ENCODE results near the gene CDH13.
A peak's percentile ranks its signal among the peaks of the same experiment; 100 is the strongest.

Gene CDH13

DNA sequence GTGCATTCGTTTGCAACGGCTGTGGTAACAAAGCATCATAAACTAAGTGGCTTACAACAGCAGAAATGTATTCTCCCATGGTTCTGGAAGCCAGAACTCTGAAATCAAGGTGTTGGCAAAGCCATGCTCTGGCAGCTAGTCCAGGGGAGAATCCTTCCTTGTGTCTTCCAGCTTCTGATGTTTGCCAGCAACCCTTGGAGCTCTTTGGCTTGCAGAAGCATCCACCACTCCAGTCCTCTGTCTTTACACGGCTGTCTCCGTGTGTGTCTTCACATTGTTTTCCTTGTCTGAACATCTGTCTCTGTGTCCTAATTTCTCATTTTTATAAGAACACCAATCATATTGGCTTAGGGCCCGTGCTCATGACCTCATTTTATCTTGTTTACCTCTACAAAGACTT is 915.7 kb downstream of the CDH13 start:
- DNase-seq = no peak

GRCh38 chr16:83549316-83550182 is 922.8 kb downstream of the CDH13 start:
- DNase-seq = no peak

DNA sequence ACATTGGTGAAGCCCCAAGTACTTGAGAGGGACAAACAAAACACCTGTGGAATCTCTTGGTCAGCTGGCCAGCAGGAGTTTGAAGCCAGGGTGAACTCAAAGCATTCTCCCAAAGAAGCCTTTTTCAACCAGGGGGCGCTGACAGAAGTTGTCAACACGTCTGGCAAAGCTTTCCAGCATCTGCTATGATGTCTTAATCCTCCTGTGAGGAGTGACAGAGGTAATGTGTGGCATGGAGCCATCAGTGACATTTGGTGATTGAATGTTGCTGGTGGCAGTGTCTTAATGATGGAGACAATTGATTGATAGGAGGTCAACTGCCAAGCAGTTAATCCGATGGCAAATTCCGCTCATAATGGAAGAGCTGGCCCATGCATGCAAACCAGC is 923.4 kb downstream of the CDH13 start:
- no peak for DNase-seq

- peak; percentile 15 for DNase-seq
Measured at GRCh38 chr16:83552228-83552627, 925.5 kb downstream of the CDH13 start.

DNA sequence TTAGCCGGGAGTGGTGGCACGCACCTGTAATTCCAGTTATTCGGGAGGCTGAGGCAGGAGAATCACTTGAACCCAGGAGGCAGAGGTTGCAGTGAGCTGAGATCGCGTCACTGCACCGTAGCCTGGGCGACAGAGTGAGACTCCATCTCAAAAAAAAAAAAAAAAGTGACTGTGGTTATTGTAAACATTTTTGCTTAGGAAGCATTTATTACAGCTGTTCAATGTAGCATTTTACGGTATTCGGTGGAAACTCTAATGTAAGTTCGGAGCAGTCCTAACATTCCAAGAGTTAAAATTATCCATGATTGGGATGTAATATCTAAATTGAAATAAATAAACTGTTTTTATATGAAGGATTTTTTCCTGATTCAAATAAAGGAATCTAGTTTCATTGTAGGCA is 926.2 kb downstream of the CDH13 start:
- no peak for DNase-seq

GRCh38 chr16:83554096-83554495 is 927.3 kb downstream of the CDH13 start:
- no peak for DNase-seq

DNA sequence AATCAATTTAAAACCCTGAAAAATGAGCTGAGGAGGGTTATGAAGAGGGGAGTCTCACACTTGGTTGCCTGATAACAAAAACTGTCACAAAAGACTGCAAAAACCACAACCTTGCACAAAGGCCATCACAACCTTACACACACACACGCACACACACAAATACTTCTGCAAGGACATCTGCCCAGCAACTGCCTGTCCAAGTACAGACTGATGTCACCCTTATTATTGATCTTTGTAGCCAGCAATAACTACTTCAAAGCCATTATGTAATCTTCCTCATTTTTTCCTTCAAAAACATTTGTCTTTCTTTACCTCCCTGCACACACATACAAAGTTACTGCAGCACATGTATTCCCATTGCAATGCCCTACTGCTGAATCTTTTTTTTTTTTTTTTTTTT is 927.8 kb downstream of the CDH13 start:
- DNase-seq = no peak

- DNase-seq = peak; percentile 3
Measured at GRCh38 chr16:83561876-83562275, 935.1 kb downstream of the CDH13 start.

DNA sequence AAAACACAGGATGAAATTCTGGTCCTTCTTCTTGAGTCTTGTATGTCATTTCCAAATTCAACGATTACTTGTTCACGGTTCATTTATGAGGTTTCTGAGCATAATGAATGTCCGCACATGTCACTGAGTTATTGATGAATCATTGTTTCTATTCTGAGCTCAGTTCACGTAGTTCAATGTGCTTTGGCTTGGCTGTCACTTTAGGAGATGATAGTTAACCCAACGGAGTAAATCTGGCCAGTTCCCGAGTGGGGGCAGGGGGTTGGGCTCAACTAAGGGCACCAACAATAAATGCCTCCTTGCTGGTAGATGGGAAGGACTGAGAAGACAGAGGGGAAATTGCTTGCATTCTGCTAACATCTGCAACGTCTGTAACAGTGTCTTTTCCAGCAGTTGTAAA is 941.6 kb downstream of the CDH13 start:
- no peak for DNase-seq

DNA sequence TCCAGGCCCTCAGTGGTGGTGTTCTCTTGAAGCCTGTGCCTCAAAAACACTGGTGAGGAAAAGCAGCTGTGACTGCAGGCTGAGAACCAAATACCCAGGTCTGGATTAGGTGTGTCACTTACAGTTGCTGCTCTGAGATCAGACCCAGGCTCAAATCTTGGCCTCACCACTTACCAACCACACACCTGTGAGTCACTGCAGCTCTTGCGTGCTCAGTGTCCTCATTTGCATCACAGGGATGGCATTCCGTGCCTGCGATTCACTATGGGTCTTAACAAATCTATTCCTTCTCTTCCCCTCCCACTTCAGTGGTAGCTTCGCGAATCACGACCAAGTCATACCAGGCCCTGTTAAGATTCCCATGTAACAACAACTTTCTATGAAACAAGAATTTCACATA is 947.6 kb downstream of the CDH13 start:
- no peak for DNase-seq

GRCh38 chr16:83577078-83577745 is 950.4 kb downstream of the CDH13 start:
- DNase-seq = no peak

GRCh38 chr16:83578171-83578570 is 951.4 kb downstream of the CDH13 start:
- no peak for DNase-seq

DNA sequence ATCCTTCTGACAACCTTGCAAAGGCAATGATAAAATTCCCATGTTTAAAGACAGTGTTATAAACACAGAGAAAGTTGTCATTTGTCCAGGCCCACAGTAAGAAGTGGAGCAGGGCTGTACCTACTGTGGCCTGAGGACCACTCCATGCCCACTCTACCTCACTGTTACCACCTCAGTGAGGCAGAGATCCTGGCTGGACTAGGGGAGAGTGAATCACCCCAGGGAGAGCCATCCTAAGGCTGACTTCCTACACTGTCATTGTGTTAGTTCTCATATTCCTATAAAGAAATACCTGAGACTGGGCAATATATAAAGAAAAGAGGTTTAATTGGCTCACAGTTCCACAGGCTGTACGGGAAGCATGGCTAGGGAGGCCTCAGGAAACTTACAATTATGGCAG is 952.3 kb downstream of the CDH13 start:
- DNase-seq = no peak

GRCh38 chr16:83579436-83579835 is 952.7 kb downstream of the CDH13 start:
- no peak for DNase-seq

DNA sequence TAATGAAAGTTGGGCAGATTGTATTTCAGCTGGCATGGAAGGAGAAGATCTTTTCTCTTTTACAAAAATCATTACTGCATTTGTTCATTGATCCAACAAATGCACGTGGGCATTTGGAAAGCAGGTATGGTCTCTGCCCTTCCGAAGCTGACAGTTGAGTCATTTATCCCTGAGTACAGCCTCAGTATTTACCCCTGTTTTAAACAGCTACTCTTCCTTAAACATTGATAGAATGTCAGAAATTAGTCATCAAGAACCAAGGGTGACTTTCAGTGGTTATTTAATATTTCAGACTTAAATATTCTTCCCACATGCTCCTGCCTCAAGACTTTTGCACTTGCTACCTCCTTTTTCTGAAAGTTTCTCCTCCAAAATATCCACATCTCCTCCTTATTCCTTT is 954.3 kb downstream of the CDH13 start:
- no peak for DNase-seq

- no peak for DNase-seq
Measured at GRCh38 chr16:83581994-83582747, 955.4 kb downstream of the CDH13 start.

DNA sequence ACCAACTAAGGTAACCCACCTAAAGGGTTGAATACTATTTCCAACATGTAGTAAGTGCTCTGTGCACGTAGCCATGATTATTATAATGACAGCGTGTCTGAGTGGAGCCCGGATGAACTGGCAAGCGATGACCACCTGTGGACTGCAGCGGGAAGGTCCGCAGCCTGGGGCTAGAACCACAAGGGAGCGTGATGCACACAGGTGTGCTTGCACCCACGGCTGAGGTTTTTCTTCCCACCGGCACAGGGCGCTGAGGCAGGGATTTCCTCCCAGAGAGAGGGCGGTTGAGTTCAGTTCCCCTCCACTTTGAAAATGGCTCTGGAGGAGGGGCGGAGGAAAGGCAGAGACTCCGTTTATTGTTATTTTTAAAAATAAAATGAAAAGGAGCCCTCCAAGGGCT is 959.3 kb downstream of the CDH13 start:
- DNase-seq = no peak

DNA sequence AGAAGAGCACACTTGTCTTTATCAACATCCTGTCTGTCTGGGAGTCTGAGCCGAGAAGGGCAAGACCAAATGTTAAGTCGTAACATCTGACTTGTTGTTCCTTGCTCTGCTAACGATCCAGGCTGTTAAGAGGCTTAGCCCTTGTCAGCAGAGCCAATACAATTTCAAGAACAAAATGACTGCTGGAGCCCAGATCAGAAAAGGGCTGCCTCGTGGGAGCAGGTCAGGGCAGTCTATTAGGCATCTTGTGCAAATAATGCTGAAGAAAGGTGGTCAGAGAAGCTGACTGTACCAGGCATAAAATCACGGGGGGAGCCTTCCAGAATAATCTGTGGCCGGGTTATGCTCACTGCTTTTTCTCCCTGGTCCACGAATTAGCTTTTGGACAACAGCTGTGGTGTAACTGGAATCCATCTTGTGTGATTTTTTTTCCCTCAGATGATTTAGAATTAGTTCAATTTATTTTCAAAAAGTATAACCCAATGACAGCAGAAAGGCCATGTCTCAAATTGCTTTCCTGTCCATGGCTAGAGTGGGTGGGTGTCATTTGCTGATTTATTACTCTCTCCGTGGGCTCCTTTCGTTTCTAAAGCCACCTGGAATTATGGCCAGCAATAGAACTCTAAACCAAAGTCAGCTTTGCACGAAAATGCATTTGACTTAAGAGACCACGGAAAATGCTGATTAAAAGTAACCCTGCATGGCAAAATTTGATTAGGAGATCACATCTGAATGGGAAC is 959.9 kb downstream of the CDH13 start:
- no peak for DNase-seq

- DNase-seq = no peak
Measured at GRCh38 chr16:83587201-83587600, 960.4 kb downstream of the CDH13 start.

DNA sequence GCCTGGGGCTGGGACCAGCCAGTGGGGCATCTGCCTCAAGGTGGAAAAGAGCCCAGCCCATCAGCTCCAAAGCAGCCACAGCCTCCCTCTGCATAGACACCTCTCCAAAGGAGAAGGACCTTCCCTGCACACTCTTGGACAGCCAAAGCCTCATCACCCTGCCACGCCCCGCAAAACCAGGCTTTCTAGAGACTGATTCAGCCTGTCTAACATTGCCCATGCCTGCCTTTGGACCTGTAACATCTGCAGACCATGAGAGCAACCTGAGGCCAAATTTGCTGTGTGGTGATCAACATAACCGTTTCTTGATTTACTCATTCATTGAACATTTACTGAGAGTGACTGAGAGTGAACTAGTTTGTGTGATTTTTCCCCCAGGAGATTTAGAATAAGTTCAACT is 961.3 kb downstream of the CDH13 start:
- DNase-seq = no peak

- DNase-seq = no peak
Measured at GRCh38 chr16:83589576-83589975, 962.8 kb downstream of the CDH13 start.

GRCh38 chr16:83592778-83593177 is 966.0 kb downstream of the CDH13 start:
- no peak for DNase-seq

Data from NCI-H226 (cell line).